Astrocyte of the spinal cord (primary cell): Measurements from ENCODE around the gene ZDHHC21.

Source experiments
- DNase-seq: peaks from one replicate; pipeline ENCODE4 v3.0.0; 2011; ENCODE audit warnings: low read depth, low spot score
- H3K4me3 ChIP-seq: 2 replicates; pipeline ENCODE4 v1.5.1; 2011; ENCODE audit warnings: low read depth, mild to moderate bottlenecking, low read length, moderate library complexity
- CTCF ChIP-seq: IDR thresholded peaks from 2 replicates; pipeline ENCODE4 v1.5.1; 2012; ENCODE audit warnings: low read depth, mild to moderate bottlenecking, low read length, inconsistent platforms
- in situ Hi-C: cut with HindIII; loops from 2 replicates; pipeline ENCODE4 v1.10.0; 2017; ENCODE audit warnings: low sequenced_read_pairs

ZDHHC21 gene

GRCh38 chr9:14633148-14633547 lies 60.1 kb downstream of the ZDHHC21 start:
- in situ Hi-C loops: no loop called here
- TF ChIP-seq CTCF: no peak
- DNase-seq: no peak
- H3K4me3 ChIP-seq: no peak overlapping the region

GRCh38 chr9:14627513-14627912 lies 65.7 kb downstream of the ZDHHC21 start:
- TF ChIP-seq CTCF: no peak
- DNase-seq: no peak
- in situ Hi-C loops: no loop called here
- no peak overlapping the region for H3K4me3 ChIP-seq

GRCh38 chr9:14618836-14619420 lies 74.3 kb downstream of the ZDHHC21 start:
- no peak for DNase-seq

GRCh38 chr9:14616188-14616982 lies 76.8 kb downstream of the ZDHHC21 start:
- in situ Hi-C loops: no loop called here
- DNase-seq: peak; percentile 66
- TF ChIP-seq CTCF: peak; percentile 62
- H3K4me3 ChIP-seq: no peak overlapping the region

More at GRCh38 chr9:14618836-14619420, 74.3 kb downstream of the ZDHHC21 start:
- in situ Hi-C loops: no loop called here
- no peak overlapping the region for H3K4me3 ChIP-seq
- TF ChIP-seq CTCF: no peak

GRCh38 chr9:14608540-14608939 lies 84.7 kb downstream of the ZDHHC21 start:
- no peak for TF ChIP-seq CTCF
- in situ Hi-C loops: no loop called here
- no peak overlapping the region for H3K4me3 ChIP-seq
- peak; percentile 3 for DNase-seq

GRCh38 chr9:14597171-14597799 lies 95.9 kb downstream of the ZDHHC21 start:
- no peak for TF ChIP-seq CTCF
- in situ Hi-C loops: no loop called here
- DNase-seq: no peak
- no peak overlapping the region for H3K4me3 ChIP-seq
